Dedifferentiated amniotic fluid mesenchymal stem cell (primary cell): ENCODE results near the gene GPR171.
A peak's percentile ranks its signal among the peaks of the same experiment; 100 is the strongest.

Source experiments
- DNase-seq: peaks from one replicate; pipeline ENCODE4 v3.0.0-alpha.2; 2016; ENCODE audit errors: extremely low spot score

The GPR171 gene

GRCh38 chr3:151213881-151214280 lies 10.9 kb upstream of the GPR171 start:
- no peak for DNase-seq

DNA sequence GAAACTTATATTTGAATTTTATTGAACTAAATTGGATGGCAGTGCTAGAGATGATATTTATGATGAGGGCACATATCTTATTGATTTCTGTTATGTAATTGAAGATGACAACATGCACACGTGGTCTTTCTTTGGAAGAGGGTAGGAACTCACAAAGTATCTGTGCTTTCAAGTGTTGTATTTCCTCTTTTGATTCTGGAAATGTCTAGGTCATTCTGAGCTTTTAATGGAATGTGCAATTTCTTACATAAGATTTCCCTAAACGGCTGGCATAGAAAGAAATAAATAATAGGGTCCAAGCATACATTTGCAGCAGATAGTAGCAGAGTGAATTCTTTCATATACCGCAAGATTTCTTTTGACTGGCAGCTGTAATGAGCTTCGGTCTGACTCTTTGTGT lies 10.1 kb upstream of the GPR171 start:
- no peak for DNase-seq

GRCh38 chr3:151210676-151211381 lies 7.8 kb upstream of the GPR171 start:
- no peak for DNase-seq

GRCh38 chr3:151209654-151210053 lies 6.6 kb upstream of the GPR171 start:
- no peak for DNase-seq

GRCh38 chr3:151206201-151206600 lies 3.2 kb upstream of the GPR171 start:
- DNase-seq: no peak

DNA sequence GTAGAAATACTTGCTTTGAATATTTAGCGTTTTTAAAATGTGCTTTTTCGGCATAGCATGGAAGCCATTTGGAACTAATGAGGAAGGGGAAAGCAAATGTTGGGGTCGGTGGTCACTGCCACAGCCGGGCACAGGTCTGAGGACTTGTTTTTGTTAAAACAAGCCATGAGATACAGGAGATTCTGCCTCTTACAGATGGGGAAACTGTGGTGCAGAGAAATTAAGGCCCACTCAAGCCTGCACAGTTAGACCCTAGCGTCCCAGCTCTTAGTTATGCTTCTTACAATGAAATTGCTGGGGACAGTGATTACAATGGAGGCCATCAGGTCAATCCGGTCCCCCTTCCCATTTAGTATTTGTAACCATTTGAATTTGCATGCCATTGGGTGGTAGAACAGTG lies 2.5 kb upstream of the GPR171 start:
- no peak for DNase-seq

- no peak for DNase-seq
Observed at GRCh38 chr3:151204530-151205402, 1.8 kb upstream of the GPR171 start.

GRCh38 chr3:151201051-151201730 lies 1.8 kb downstream of the GPR171 start:
- no peak for DNase-seq

DNA sequence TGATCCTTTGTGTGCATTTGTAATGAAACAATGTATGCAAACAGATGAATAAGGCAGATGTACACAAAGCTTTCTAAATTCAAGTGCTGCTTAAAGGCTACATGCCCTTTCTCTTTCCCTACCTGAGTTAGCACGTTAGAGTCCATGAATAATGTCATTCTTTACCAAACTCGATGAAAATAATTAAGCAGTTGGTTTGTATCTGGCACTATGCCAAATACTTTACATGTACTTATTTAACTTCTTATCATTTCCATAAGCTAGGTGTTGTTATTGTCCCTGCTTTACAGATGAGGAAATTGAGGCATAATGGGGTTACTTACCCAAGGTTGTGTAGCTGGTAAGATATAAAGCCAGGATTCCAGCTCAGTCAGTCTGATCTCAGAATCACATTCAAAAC lies 2.4 kb downstream of the GPR171 start:
- DNase-seq: no peak

DNA sequence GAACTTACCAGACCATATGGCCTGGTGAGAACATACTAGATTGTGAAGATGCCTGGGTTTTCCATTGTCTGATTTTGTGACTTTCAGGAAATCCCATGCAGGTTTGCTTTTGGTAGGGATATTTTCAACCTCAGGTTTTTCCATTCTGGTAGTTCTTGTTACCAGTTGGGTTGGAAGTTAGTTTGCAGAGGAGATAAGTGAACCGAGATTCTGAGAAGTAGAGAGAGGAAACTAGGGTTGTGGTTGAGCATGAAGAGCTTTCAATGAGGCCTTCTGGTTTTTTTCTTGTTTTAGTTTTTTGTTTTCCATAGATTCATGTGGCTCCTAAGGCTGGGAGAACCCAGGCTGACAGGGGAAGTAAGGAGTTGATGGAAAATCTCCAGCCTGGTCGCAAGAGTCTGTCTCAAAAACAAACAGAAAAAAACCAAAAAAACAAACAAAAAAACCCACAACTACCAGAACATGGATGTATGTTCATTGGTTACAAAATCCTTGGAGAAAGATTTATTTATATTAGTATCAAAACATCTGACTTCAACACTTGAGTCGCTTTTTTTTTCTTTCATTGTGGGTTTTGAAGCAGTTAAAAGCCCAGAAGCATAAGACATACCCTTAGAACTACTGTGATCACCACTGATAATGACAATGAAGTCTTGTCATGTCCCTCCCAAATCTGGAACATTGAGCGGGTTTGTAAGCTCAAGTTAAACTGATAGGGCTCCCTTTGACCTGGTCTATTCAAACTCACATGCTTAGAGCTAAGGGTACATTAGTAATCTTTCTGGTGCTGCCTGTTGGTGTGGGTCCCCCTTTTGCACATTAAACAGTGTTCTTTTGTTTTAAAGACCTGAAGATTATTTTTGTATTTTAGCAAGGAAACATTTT lies 3.2 kb downstream of the GPR171 start:
- no peak for DNase-seq

GRCh38 chr3:151198849-151199248 lies 4.2 kb downstream of the GPR171 start:
- DNase-seq: no peak

DNA sequence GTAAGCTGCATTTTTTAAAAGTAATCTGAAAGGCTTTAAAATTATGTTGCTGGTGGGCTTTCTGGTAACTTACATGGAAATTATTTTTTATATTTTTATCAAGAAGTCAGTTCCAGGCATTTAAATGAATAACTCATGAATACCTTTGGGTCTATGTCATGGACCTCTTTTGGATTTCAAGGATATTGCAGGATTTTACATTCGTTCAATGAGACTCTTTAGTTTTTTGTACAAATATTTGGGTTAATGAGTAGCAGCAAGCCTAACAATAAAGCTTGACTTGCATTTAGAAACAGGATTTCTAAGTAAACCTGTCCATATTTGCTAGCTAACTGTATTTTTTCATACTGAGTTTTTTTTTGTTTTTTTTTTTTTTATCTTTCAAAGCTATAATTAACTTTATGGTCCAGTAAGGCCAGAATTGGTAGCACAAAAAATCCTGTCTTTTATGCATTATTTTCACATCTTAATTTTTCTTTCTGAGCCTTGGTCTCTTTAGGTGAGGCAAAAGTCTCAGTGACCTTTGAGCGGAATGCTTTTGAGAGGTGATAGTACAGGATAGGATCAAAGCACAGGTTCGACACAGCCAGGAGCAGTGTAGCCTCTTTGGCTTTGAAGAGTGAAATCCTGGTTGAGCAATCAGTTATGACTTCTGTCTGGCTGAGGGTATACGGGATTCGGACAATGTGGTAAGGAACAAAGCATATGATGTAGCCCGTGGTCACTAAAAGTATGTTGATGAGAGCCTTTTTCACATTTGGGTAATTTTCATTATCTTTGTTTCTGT lies 4.8 kb downstream of the GPR171 start:
- DNase-seq: peak; percentile 84

DNA sequence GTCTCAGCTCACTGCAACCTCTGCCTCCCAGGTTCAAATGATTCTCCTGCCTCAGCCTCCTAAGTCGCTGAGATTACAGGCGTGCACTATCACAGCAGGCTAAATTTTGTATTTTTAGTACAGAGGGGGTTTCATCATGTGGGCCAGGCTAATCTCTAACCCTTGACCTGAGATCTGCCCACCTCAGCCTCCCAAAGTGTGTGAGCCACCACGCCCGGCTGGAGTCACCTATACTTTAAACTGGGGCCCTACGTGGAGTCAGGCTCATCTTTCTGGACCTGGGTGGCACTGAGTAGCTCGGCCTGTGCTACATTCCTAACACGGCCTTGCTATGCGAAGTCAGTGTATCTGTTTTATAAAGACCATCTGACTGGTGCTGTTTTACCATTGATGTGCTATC lies 5.8 kb downstream of the GPR171 start:
- DNase-seq: no peak

- no peak for DNase-seq
Observed at GRCh38 chr3:151196434-151196833, 6.6 kb downstream of the GPR171 start.

- DNase-seq: no peak
Observed at GRCh38 chr3:151195826-151196225, 7.2 kb downstream of the GPR171 start.

GRCh38 chr3:151192545-151192944 lies 10.5 kb downstream of the GPR171 start:
- no peak for DNase-seq

DNA sequence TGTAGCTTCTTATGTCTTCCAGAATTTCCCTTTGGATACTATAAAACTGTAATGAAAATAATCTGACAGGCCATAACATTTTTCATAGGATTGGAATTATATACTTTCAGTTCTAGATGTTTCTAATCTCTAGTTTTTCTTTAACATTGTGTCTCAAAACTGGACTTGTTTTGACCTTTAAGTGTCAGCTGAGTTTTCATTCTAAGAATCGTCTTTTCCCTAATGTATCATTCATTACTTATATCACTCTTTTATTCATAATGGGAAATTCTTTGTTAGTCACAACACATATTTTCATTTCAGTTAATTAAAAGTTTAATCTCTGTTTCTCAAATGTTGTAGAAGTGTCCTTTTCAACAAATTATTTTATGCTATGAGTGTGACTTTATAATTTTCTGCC lies 11.9 kb downstream of the GPR171 start:
- no peak for DNase-seq

GRCh38 chr3:151183265-151183671 lies 19.7 kb downstream of the GPR171 start:
- DNase-seq: no peak

DNA sequence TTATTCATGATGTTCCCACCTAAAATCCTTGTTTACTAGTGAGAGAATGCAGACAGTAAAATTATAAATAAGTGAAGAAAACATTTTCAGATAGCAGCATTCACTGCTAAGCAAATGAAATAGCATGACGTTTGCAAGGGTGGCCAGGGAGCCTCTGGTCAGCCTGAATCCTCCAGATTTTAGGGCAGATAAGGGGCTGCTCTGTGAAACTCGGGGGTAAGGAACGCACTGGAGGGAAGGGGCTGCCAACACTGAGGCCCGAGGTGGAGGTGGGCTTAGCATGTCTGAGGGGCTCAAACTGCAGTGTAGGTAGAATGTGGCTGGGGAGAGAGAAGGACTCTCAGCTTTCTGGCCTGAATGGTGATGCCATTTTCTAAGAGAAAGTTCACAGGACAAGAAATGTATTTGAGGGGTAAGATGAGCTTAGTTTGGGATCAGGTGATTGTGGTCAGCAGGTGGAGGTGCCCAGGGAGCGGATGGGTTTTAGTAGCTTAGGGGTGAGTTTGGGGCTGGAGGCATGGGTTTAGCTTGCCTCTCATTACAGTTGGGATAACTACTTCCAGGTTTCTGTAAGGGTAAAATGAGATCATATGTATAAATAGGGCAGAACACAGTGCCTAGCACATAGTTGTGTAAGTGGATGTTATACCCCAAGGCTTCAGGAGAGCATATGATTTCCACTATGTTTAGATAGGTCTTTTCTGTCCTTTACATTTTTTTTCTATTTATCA lies 20.5 kb downstream of the GPR171 start:
- no peak for DNase-seq

GRCh38 chr3:151178208-151178845 lies 24.7 kb downstream of the GPR171 start:
- DNase-seq: no peak
